HG02840 (cell line): ENCODE results near the gene MALSU1.

Experiments
- ATAC-seq: cut with Tn5 transposase; IDR thresholded peaks from one replicate; pipeline ENCODE4 v1.9.1; 2021; ENCODE audit warnings: mild to moderate bottlenecking, moderate library complexity, moderate number of reproducible peaks; ENCODE audit not compliant: unreplicated experiment, low FRiP score

Gene MALSU1

GRCh38 chr7:23298885-23299769 lies at the start of gene MALSU1:
Gene MALSU1, plus strand, starts transcription at chr7:23299339. Its CDS starts 14 bp downstream, at chr7:23299353.
- ATAC-seq = peak; percentile 100

GRCh38 chr7:23249486-23249885 lies 49.7 kb upstream of the MALSU1 start:
- no peak for ATAC-seq

GRCh38 chr7:23254051-23254681 lies 45.0 kb upstream of the MALSU1 start:
- no peak for ATAC-seq

- ATAC-seq = no peak
These were observed 42.4 kb upstream of the MALSU1 start for GRCh38 chr7:23256731-23257130.

- ATAC-seq = no peak
These were observed 38.8 kb upstream of the MALSU1 start for GRCh38 chr7:23260371-23260770.

- ATAC-seq = no peak
These were observed 37.2 kb upstream of the MALSU1 start for GRCh38 chr7:23261843-23262452.

GRCh38 chr7:23264916-23265458 lies 34.2 kb upstream of the MALSU1 start:
- no peak for ATAC-seq

- no peak for ATAC-seq
These were observed 32.2 kb upstream of the MALSU1 start for GRCh38 chr7:23266918-23267317.

- no peak for ATAC-seq
These were observed 31.8 kb upstream of the MALSU1 start for GRCh38 chr7:23267357-23267756.

GRCh38 chr7:23268167-23268566 lies 31.0 kb upstream of the MALSU1 start:
- no peak for ATAC-seq

GRCh38 chr7:23268746-23269145 lies 30.4 kb upstream of the MALSU1 start:
- ATAC-seq = no peak

GRCh38 chr7:23272275-23272674 lies 26.9 kb upstream of the MALSU1 start:
- ATAC-seq = no peak

GRCh38 chr7:23273141-23273599 lies 26.0 kb upstream of the MALSU1 start:
- ATAC-seq = peak; percentile 88

- ATAC-seq = no peak
These were observed 23.2 kb upstream of the MALSU1 start for GRCh38 chr7:23275912-23276311.

GRCh38 chr7:23276376-23276775 lies 22.8 kb upstream of the MALSU1 start:
- ATAC-seq = no peak

GRCh38 chr7:23276947-23277346 lies 22.2 kb upstream of the MALSU1 start:
- no peak for ATAC-seq

- no peak for ATAC-seq
These were observed 21.7 kb upstream of the MALSU1 start for GRCh38 chr7:23277359-23277989.

GRCh38 chr7:23279819-23280525 lies 19.2 kb upstream of the MALSU1 start:
- ATAC-seq = no peak

- no peak for ATAC-seq
These were observed 16.1 kb upstream of the MALSU1 start for GRCh38 chr7:23283086-23283485.

GRCh38 chr7:23284871-23285270 lies 14.3 kb upstream of the MALSU1 start:
- no peak for ATAC-seq
